ENCODE results near the gene DEFB112. TPM values are rescaled to one million over a fixed set of nuclear protein-coding genes. Genes with fewer than 3 reads are reported as not detected.

Gene DEFB112, protein sequence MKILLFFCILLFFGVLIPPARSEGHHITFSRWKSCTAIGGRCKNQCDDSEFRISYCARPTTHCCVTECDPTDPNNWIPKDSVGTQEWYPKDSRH
- not detected for polyA plus RNA-seq (2012; ENCODE audit: low read depth, missing spikeins)

DNA sequence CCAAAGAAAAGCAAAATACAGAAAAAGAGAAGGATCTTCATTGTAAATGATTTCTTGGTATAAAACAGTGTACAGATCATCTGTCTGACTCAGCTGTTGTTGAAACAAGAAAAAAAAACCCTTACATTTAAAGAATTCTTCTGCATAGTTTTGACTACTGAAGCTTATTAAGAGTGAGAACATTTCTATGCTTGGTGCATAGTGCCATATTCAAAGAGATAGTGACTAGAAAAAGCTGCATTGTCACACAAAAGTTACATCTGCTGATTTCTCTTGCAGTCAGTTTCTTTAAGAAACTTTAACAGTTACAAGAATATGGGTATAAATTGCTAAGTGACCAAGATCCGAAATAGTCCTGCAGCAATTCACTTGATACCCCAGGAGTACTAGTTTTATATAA is at the start of gene DEFB112:
Gene DEFB112, minus strand, starts transcription at position 101 of the 400 bp plus-strand sequence. Its CDS starts 60 bp downstream, at position 41.
- no peak for DNase-seq (ENCODE audit: insufficient read length, low spot score)
- TF ChIP-seq POLR2A (IDR thresholded peaks at IDR 0.05; ENCODE audit: low read depth, low read length) (no peak), SPI1 (IDR thresholded peaks at IDR 0.05; ENCODE audit: low read depth, low read length) (no peak), PAX5 (IDR thresholded peaks at IDR 0.05; ENCODE audit: insufficient read depth, low read length, severe bottlenecking) (no peak), POU2F2 (IDR thresholded peaks at IDR 0.05; ENCODE audit: low read depth, low read length) (no peak), POLR2AphosphoS5 (IDR thresholded peaks at IDR 0.05; ENCODE audit: low read depth, low read length) (no peak), TAF1 (IDR thresholded peaks at IDR 0.05; ENCODE audit: low read depth, low read length) (no peak)
- FAIRE-seq: no peak

DNA sequence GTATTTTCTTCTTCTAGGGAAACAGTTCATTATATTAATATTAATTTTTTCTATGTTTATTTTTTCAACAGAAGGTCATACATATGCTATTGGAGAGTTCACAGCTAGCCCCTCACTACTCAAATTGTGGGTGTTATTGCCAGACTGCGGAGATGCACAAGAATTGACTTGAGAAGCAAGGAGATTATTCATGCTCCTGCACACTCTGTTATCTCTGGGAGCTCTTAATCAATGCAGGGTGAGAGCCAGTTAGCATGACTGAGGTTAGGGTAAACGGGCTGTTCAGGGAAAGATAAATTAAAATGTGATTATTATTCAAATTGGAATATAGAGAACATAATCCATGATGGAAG is 48.9 kb upstream of the DEFB112 start:
- FAIRE-seq (no peak), DNase-seq (ENCODE audit: insufficient read length, low spot score) (no peak)
- TF ChIP-seq POU2F2 (IDR thresholded peaks at IDR 0.05; ENCODE audit: low read depth, low read length) (no peak), POLR2A (IDR thresholded peaks at IDR 0.05; ENCODE audit: low read depth, low read length) (no peak), SPI1 (IDR thresholded peaks at IDR 0.05; ENCODE audit: low read depth, low read length) (no peak), PAX5 (IDR thresholded peaks at IDR 0.05; ENCODE audit: insufficient read depth, low read length, severe bottlenecking) (no peak), POLR2AphosphoS5 (IDR thresholded peaks at IDR 0.05; ENCODE audit: low read depth, low read length) (no peak), TAF1 (IDR thresholded peaks at IDR 0.05; ENCODE audit: low read depth, low read length) (no peak)

DNA sequence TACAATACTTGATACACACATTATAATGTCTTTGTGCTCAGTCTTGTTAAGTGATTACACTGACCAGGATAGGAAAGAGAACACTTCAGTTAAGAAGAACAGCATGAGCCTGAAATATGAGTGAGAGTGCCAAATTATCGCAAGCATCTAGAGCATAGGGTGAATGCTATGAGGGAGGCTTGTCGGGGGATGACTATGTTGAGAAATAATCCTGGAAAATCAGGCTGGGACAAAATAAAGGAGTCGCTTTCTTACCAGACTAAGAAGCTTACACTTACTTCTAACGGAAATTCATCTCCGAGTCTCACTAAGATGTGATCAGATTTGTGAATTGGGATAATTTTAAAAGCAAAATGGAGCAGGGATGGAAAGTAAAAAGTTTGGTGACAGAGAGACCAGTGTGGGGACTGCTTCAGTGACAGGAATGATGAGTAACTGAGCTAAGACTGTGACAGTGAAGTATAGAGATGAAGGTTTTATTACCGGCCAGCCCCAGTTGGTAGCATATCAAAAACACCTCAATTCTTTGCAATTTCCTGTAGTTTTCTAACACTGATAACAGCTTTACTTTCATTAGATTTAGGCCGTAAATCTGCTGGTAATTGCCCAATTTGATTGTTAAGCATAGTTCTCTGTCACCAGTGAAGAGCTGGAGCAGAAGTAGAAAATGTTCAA is 48.4 kb upstream of the DEFB112 start:
- FAIRE-seq: no peak
- no peak for TF ChIP-seq SPI1 (IDR thresholded peaks at IDR 0.05; ENCODE audit: low read depth, low read length)
- TF ChIP-seq POU2F2 (IDR thresholded peaks at IDR 0.05; ENCODE audit: low read depth, low read length): no peak
- no peak for TF ChIP-seq POLR2AphosphoS5 (IDR thresholded peaks at IDR 0.05; ENCODE audit: low read depth, low read length)
- no peak for TF ChIP-seq TAF1 (IDR thresholded peaks at IDR 0.05; ENCODE audit: low read depth, low read length)
- TF ChIP-seq POLR2A (IDR thresholded peaks at IDR 0.05; ENCODE audit: low read depth, low read length): no peak
- no peak for TF ChIP-seq PAX5 (IDR thresholded peaks at IDR 0.05; ENCODE audit: insufficient read depth, low read length, severe bottlenecking)
- DNase-seq (ENCODE audit: insufficient read length, low spot score): no peak

DNA sequence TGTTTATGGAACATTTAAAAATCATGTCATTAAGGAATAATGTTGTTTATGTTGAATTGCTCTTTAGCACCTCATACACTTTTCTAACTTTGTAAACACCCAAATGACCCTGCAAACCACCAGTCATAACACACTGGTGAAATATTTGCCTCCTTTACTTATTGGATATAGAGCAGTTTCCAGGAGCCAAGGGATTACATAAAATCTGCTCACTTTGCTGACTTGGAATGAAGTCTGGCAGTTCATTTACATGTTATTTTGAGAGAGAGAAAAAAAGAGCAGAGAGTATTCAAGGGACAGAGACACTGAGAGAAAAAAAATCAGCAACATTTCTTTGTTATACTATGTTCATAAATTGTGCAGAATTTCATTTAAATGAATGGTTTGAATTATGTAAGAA is 46.6 kb upstream of the DEFB112 start:
- FAIRE-seq (no peak), DNase-seq (ENCODE audit: insufficient read length, low spot score) (no peak)
- TF ChIP-seq POLR2A (IDR thresholded peaks at IDR 0.05; ENCODE audit: low read depth, low read length): no peak
- no peak for TF ChIP-seq POLR2AphosphoS5 (IDR thresholded peaks at IDR 0.05; ENCODE audit: low read depth, low read length)
- TF ChIP-seq TAF1 (IDR thresholded peaks at IDR 0.05; ENCODE audit: low read depth, low read length): no peak

DNA sequence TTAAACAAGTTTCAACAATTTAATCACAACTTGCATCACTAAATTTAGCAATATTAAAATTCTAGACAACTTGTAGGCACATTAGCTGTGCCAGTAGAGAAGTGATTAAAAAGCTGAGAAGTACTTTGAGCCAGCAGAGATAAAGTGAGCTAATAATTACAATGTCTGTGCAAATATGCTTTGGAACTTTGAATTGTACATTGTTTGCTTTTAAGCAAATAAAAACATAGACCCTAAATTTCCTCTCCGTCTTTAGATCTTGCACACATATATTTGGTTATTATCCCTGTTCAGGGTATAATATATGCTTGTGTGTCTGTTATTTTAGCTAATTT is 44.2 kb upstream of the DEFB112 start:
- TF ChIP-seq POLR2AphosphoS5 (IDR thresholded peaks at IDR 0.05; ENCODE audit: low read depth, low read length) (no peak), POLR2A (IDR thresholded peaks at IDR 0.05; ENCODE audit: low read depth, low read length) (no peak), TAF1 (IDR thresholded peaks at IDR 0.05; ENCODE audit: low read depth, low read length) (no peak), SPI1 (IDR thresholded peaks at IDR 0.05; ENCODE audit: low read depth, low read length) (no peak), POU2F2 (IDR thresholded peaks at IDR 0.05; ENCODE audit: low read depth, low read length) (no peak), PAX5 (IDR thresholded peaks at IDR 0.05; ENCODE audit: insufficient read depth, low read length, severe bottlenecking) (no peak)
- no peak for DNase-seq (ENCODE audit: insufficient read length, low spot score)
- FAIRE-seq: no peak

DNA sequence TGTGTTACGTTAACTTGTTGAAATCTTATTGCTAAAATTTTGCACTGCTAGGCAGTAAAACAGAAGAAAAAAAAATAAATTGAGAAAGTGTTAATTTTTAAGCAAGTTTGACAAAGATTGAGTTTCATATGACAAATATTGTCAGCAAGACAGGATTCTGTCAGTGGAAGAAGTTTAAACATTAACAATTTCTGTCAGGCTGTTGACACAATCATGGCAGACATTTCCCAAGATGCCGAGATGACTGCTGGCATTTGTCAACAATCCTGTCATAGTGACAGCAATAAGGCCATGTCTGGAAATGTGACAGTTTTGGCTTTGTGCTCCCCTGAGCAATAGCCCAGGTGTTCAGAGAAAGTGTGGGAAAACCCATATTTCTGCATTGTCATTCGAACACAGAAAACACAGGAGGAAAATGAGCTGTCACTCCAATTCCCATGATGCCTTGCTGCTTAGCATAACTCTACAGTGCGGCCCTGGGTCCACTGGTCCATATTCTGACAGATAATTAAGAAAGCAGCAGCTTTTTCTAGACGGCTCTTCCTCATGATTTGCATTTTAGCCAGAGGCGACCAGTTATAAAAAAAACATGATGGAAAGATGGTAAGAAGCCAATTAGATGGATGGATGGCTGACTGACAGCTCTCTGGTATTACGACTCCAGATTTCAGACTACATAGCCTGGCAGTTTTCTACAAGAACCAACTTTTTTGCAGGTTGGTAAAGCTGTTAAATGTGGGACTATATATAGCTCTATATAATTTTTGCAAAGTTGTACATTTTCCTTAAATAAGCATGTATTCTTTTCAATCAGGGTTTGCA is 43.6 kb upstream of the DEFB112 start:
- no peak for FAIRE-seq
- no peak for DNase-seq (ENCODE audit: insufficient read length, low spot score)
- TF ChIP-seq TAF1 (IDR thresholded peaks at IDR 0.05; ENCODE audit: low read depth, low read length): no peak
- no peak for TF ChIP-seq PAX5 (IDR thresholded peaks at IDR 0.05; ENCODE audit: insufficient read depth, low read length, severe bottlenecking)
- no peak for TF ChIP-seq POLR2AphosphoS5 (IDR thresholded peaks at IDR 0.05; ENCODE audit: low read depth, low read length)
- no peak for TF ChIP-seq SPI1 (IDR thresholded peaks at IDR 0.05; ENCODE audit: low read depth, low read length)
- no peak for TF ChIP-seq POU2F2 (IDR thresholded peaks at IDR 0.05; ENCODE audit: low read depth, low read length)
- TF ChIP-seq POLR2A (IDR thresholded peaks at IDR 0.05; ENCODE audit: low read depth, low read length): no peak

DNA sequence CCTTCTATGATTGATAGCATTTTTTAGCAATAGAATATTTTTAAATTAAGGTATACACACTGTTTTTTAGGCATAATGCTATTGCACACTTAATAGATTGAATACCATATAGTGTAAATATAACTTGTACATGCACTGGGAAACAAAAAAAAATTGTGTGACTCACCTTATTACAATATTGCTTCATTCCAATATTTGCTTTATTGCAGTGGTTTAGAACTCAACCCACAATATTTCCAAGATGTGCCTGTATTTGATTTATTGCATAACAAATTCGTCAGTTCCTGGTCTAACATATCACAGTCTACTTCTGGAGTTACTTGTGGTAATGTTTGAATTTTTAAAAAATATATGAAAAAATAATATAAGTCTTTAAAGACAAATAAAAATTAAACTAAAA is 41.9 kb upstream of the DEFB112 start:
- DNase-seq (ENCODE audit: insufficient read length, low spot score) (no peak), FAIRE-seq (no peak)
- TF ChIP-seq POLR2A (IDR thresholded peaks at IDR 0.05; ENCODE audit: low read depth, low read length) (no peak), POU2F2 (IDR thresholded peaks at IDR 0.05; ENCODE audit: low read depth, low read length) (no peak), TAF1 (IDR thresholded peaks at IDR 0.05; ENCODE audit: low read depth, low read length) (no peak), SPI1 (IDR thresholded peaks at IDR 0.05; ENCODE audit: low read depth, low read length) (no peak), POLR2AphosphoS5 (IDR thresholded peaks at IDR 0.05; ENCODE audit: low read depth, low read length) (no peak), PAX5 (IDR thresholded peaks at IDR 0.05; ENCODE audit: insufficient read depth, low read length, severe bottlenecking) (no peak)

DNA sequence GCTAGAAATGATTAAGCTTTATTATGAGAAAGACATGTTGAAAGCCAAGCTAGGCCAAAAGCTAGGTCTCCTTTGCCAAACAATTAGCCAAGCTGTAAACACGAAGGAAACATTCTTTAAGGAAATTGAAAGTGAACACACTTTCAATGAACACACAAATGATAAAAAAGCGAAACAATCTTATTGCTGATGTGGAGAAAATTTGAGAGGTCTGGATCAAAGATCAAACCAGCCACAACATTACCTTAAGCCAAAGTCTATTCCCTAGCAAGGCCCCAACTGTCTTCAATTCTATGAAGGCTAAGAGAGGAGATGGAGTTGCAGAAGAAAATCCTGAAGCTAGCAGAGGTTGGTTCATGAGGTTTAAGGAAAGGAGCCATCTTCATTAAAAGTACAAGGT is 40.2 kb upstream of the DEFB112 start:
- no peak for TF ChIP-seq SPI1 (IDR thresholded peaks at IDR 0.05; ENCODE audit: low read depth, low read length)
- no peak for TF ChIP-seq POLR2A (IDR thresholded peaks at IDR 0.05; ENCODE audit: low read depth, low read length)
- TF ChIP-seq POU2F2 (IDR thresholded peaks at IDR 0.05; ENCODE audit: low read depth, low read length): no peak
- TF ChIP-seq TAF1 (IDR thresholded peaks at IDR 0.05; ENCODE audit: low read depth, low read length): no peak
- TF ChIP-seq POLR2AphosphoS5 (IDR thresholded peaks at IDR 0.05; ENCODE audit: low read depth, low read length): no peak
- TF ChIP-seq PAX5 (IDR thresholded peaks at IDR 0.05; ENCODE audit: insufficient read depth, low read length, severe bottlenecking): no peak
- DNase-seq (ENCODE audit: insufficient read length, low spot score) (no peak), FAIRE-seq (no peak)

DNA sequence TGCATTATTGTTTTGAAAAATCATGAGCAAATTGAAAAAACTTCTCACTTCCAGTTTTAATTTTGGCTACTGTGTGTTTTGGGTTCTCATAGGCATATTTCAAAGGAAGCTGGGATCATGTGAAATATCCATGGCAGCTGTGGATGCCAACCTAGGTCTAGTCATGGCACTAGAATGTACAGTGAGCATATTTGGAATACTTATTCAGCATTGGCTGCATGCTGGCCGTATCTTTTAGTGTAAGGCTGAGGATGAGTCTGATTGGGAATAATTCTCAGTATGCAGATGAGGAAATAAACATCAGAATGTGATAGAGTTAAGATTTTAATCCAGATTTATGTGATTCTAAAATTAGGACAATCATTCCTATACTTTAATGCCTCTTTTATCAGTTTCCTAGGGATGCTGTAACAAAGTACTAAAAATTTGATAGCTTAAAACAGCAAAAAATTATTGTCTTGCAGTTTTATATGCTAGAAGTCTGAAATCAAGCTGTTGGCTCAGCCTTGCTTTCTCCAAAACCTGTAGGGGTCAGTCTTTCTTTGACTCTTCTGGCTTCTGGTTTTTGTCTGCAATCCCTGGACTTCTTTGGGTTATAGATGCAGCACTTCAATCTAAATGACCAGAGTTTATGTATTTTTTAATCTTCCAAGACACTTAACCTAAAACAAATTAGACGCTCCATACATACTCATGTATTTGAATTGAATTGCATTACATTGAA is 37.7 kb upstream of the DEFB112 start:
- TF ChIP-seq POU2F2 (IDR thresholded peaks at IDR 0.05; ENCODE audit: low read depth, low read length): no peak
- TF ChIP-seq PAX5 (IDR thresholded peaks at IDR 0.05; ENCODE audit: insufficient read depth, low read length, severe bottlenecking): no peak
- TF ChIP-seq POLR2A (IDR thresholded peaks at IDR 0.05; ENCODE audit: low read depth, low read length): no peak
- TF ChIP-seq POLR2AphosphoS5 (IDR thresholded peaks at IDR 0.05; ENCODE audit: low read depth, low read length): no peak
- TF ChIP-seq SPI1 (IDR thresholded peaks at IDR 0.05; ENCODE audit: low read depth, low read length): no peak
- TF ChIP-seq TAF1 (IDR thresholded peaks at IDR 0.05; ENCODE audit: low read depth, low read length): no peak
- DNase-seq (ENCODE audit: insufficient read length, low spot score) (no peak), FAIRE-seq (no peak)

Data from GM12891 (cell line).